Stimulated activated CD8-positive, alpha-beta memory T cell treated with anti-CD3 and anti-CD28 coated beads, Interleukin-12 subunit alpha, Interleukin-12 subunit beta, amount 100 ng/mL, for 24 hours (primary cell): ENCODE measurements around the gene GSTM1.

Experiments
- DNase-seq: peaks from one replicate; pipeline ENCODE4 v3.0.0-alpha.2; 2020; ENCODE audit errors: extremely low read depth

GSTM1 gene

DNA sequence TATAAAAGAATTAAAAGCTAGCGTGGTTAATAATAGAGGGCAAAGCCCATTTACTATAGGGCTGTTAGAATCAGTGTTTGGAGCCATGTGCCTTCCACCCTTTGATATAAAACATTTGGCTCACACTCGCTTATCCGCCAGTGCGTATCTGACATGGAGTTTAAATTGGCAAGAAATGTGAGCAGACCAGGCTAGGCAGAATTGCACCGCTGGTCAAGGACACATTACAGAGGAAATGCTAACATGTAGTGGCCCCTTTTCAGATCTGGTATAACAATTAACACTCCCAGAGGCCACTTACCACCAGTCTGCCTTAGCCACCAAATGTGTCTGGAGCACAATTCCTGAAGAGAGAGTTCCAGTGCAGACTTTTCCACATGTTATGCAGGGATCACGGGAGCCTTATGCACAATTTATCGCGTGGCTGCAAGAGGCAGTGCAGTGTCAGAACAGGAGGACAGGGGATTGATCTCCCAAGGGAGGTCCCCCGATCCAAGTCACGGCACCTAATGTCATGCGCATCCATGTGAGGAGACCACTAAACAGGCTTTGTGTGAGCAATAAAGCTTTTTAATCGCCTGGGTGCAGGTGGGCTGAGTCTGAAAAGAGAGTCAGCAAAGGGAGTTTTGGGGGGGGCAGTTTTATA is 39.2 kb downstream of the GSTM1 start:
- no peak for DNase-seq

DNA sequence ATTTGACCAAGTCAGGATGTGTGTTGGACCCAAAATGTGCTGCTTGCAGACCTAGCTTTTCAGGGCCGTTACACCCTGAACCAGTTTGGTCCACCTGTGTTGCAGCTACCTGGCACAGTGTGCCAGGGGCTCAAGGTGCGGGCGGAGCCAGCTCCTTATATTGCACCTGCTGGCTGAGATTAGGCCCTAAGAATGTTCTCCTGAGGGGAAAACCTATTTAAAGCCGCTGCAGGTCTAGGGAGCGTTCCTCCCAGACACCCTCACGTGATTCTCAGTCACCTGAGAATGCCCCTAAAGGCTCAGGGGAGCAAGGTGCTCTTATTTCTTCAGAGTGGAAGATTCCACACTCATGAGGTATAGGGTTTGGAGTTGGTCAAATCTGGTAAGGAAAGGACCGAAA is 41.3 kb downstream of the GSTM1 start:
- DNase-seq = no peak

DNA sequence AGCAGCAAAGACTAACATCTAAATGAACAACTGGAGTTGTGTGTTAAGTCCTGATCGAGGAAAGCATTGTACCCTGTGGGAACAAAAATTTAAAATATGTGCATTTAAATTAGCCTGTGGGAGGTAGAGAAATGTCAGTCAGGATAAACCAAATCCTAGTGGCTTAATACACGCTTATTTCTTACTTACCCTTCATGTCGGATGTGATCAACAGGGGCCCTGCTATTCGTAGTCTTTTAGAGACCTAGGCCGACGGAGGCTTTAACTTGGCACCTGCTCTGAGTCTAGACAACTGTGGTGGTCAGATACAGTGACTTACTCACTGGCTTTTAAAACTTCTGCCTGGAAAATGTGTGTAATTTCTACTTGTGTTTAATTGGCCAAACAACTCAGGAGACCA is 43.0 kb downstream of the GSTM1 start:
- DNase-seq = no peak

DNA sequence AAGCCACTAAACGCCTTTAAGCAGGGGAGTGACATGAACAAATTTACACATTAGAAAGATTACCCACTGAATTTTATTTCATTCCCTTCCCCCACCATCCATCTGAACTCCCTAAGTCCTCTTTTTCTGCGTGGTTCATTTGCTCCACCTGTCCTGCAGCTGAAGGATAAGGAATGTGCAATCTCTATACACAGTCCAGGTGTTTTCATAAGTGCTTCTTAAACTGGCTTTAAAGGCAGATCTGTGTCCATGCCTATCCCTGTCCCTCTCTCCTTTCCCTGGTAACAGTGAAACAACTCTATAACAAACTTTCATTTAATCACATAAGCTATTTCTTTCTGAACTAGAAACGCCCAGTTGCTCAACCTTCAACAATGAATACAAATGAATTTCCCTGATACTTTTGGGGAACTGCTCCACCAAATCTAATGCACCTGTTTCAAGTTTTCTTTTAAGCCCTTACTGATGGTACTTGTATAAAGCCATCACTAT is 44.8 kb downstream of the GSTM1 start:
- no peak for DNase-seq

DNA sequence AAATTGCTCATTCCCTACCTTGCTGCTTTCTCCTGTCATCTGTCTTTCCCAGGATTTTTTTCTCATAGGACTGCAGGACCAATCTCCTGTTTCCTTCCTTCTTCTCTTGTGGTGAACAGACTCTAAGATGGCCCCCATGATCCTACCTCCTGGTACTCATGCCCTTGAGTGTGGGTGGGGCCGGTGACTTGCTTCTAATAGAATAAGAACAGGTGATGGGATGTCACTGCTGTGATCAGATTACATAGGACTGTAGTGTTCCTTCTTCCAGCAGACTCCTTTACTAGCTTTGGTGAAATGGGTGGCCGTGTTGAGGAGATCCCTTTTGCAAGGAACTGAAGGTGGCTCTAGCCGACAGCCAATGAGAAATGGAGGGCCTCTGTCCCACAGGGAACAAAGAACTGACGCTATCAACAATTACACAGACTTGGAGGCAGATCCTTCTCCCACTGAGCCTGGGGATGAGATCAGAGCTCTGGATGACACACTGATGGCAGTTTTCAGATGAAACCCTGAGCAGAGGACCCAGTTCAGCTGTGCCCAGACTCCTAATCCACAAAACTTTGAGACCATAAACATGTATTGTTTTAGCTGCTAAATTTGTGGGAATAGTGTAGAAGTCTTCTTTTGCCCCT is 45.7 kb downstream of the GSTM1 start:
- no peak for DNase-seq

DNA sequence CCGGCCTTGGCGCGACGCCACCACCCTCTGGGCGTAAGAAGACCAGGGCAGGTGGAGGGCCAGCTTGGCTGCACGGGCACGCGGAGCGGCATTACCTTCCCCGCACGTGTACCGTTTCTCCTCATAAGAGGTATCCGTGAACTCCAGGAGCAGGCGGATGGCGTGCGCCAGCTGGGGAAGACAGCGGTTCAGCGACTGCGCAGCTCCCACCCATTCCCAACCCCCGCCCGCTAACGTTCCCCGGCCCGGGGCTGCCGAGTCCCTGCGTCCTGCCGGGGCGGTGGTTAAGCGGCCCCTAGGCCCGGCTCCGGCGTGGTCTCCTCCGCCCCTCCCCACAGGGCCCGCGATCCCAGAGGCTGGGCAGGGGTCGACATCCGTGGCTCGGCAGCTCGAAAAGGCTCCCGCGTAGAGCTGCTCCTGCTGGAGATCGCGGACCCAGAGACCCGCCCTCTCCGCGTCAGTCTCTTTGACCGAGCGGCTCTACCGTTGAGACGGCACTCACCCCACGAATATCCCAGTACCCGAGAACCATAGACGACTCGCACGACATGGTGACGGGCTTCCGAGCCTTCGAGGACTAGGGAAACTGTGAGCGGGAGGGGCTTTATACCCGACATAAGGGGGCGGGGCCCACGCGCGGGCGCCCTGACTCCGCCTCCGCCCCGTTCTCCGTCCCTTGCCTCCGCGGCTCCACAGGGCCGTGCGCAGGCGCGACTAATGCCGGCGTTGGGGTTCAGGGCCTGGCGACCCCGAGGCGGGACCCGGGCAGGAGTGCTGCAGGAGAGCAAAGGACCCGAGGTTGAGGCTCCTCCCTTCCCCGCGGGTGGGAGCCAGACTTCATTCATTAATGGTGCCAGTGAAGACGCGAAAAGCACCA is 52.4 kb downstream of the GSTM1 start:
- DNase-seq = peak; percentile 45

DNA sequence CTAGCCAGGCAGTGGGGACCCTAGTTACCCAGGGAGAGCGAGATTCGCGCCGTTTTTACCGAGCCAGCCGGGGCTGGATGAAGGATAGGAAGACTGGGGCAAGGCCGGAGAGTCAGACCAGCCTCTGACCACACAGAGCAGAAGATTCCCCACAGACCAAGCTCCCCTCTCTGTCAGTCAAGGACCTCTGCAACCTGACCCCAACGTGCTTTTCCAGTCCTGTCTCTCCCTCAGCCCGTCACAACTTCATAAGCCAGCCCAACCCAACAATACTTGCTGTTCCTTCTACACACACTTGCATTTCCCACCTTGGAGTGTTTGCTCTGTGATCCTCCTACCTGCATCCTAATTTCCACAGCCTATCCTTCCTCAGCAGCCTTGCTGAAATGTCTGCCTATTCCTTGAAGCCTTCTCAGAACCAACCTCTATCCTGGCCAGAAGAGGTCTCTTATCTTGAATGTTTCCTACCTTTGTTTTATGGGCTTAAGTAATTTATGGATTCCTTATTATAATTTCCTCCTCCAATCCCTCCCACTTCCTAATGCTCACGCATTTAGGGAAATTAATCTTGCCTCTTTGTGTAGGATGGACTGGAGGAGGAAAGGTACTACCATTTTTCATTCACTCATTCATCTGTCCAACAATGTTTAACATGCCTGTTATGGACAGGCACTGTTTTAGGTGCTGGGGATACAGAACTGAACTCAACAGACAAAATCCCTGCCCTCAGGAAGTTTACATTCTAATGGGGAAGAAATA is 53.2 kb downstream of the GSTM1 start, which contains the start of gene GSTM3:
Gene GSTM3, minus strand, starts transcription at position 424 of the 759 bp plus-strand sequence. CDS start 751 bp downstream, outside the sequence.
- DNase-seq = no peak
